Pancreas (tissue), 10 donors: Measurements from ENCODE around the gene GPR33. TPM values are rescaled to one million over a fixed set of nuclear protein-coding genes. Genes with fewer than 3 reads are reported as not detected.

ENCODE experiments used
- ATAC-seq, 4 donors: fragments of 200-7000 bp; cut with Tn5 transposase; one replicate each; pipeline versions ENCODE4 v1.8.0 to v1.9.1; 2020; ENCODE audit warnings: mild to moderate bottlenecking in 4 of 4, moderate library complexity in 4 of 4
- DNase-seq, 6 donors: peaks; one replicate each; pipeline ENCODE4 v3.0.0-alpha.2; 2020
- FAIRE-seq: peaks from 2 replicates; lab custom pipeline; 2012; peaks lifted over from hg19 to GRCh38; lab: Jason Lieb, UNC
- H3K27ac ChIP-seq, 4 donors: fragments of 200-600 bp; sonication (generic); 1 replicate in 3 of 4; 2 replicates in 1 of 4; pipeline versions ENCODE4 v1.5.0 to v1.8.0; 2020
- H3K27me3 ChIP-seq, 4 donors: fragments of 200-600 bp; one replicate each; pipeline ENCODE4 v1.8.0; 2021
- H3K36me3 ChIP-seq, 3 donors: fragments of 200-600 bp; sonication (generic) in 1 of 3; one replicate each; pipeline versions ENCODE4 v1.5.0 to v1.8.0; 2020 to 2021
- H3K4me1 ChIP-seq, 3 donors: fragments of 200-600 bp; one replicate each; pipeline ENCODE4 v1.8.0; 2021
- H3K4me3 ChIP-seq, 4 donors: fragments of 200-600 bp; sonication (generic) in 2 of 4; one replicate each; pipeline versions ENCODE4 v1.5.0 to v1.8.0; 2020 to 2021
- H3K9me3 ChIP-seq, 4 donors: fragments of 200-600 bp; one replicate each; pipeline ENCODE4 v1.8.0; 2021
- WGBS, 2 donors: extraction: QIAGEN DNeasy Blood & Tissue Kit; methylation state at CpG; one replicate each; pipeline ENCODE4 v1.1.7; 2013; 5-methylcytosine and 5-hydroxymethylcytosine counted together
- intact Hi-C, 3 donors: fragments of 100-400 bp; cut with DNase I; formaldehyde crosslinking; loops; one replicate each; pipeline versions ENCODE4 v1.11.1 to v1.14.2; 2022
- polyA plus RNA-seq, 2 donors: library from polyadenylated mRNA; stranded (reverse); fragments of 200-250 nt; gene quantifications; one replicate each; pipeline ENCODE4 v1.2.3, GENCODE V29; 2013
- total RNA-seq, 6 donors: library from RNA; stranded (reverse); fragmentation: NEBNext Ultra II Directional in 4 of 6; extraction: Animal tissue kit (Norgen Biotek cat#: 25700) in 4 of 6; gene quantifications; one replicate each; pipeline versions ENCODE4 v1.2.1 to v1.2.4, GENCODE V29; 2021 to 2023
- TF ChIP-seq, protein P1 (sequence below), 4 donors: fragments of 200-600 bp; sonication (generic) in 3 of 4; IDR thresholded peaks; one replicate each; pipeline versions ENCODE4 v1.5.0 to v1.8.0; 2021; ENCODE audit warnings: antibody characterized with exemption in 4 of 4
- donor health status: healthy with polysubstance abuse.
- donor health status: DM: no; HTN: no; CAD: no; lungs with moderate emphysema.
- donor health status: DM: no; HTN: no; CAD: no.
- donor health status: control.
- donor health status: control.
- donor health status: Bipolar disorder and iron deficiency.
- donor health status: DM: yes; HTN: yes; CAD: no.
- donor health status: DM: no; HTN: no; CAD: no.
- donor health status: DM: no; HTN: no; CAD: no.
- donor health status: DM: yes; HTN: yes; CAD: no.

The GPR33 gene
- total and polyA plus RNA-seq, 8 donors, result not detected

- Histone ChIP-seq H3K4me1 (no peaks in the 10 kb centered on the region), H3K4me3 (no peak overlapping the region), H3K36me3 (no peaks in the 10 kb centered on the region), H3K9me3 (no peaks in the 10 kb centered on the region), H3K27ac (no peak overlapping the region), H3K27me3 (no peaks in the 10 kb centered on the region)
- ATAC-seq, result no peak
- TF ChIP-seq, protein P1, sequence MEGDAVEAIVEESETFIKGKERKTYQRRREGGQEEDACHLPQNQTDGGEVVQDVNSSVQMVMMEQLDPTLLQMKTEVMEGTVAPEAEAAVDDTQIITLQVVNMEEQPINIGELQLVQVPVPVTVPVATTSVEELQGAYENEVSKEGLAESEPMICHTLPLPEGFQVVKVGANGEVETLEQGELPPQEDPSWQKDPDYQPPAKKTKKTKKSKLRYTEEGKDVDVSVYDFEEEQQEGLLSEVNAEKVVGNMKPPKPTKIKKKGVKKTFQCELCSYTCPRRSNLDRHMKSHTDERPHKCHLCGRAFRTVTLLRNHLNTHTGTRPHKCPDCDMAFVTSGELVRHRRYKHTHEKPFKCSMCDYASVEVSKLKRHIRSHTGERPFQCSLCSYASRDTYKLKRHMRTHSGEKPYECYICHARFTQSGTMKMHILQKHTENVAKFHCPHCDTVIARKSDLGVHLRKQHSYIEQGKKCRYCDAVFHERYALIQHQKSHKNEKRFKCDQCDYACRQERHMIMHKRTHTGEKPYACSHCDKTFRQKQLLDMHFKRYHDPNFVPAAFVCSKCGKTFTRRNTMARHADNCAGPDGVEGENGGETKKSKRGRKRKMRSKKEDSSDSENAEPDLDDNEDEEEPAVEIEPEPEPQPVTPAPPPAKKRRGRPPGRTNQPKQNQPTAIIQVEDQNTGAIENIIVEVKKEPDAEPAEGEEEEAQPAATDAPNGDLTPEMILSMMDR (IDR thresholded peaks at IDR 0.05), result no peak
- DNase-seq, result peak in 1 of 6 donors; percentile 39
- WGBS, 2 donors, result 92 to 97% methylated on average over 28 to 33 of the region's 33 CpGs
- no peak for FAIRE-seq
- intact Hi-C loops, result no loop called here
These were observed 39.2 kb upstream of the GPR33 start for GRCh38 chr14:31527087-31527486.

GRCh38 chr14:31510855-31511254 lies 23.0 kb upstream of the GPR33 start:
- TF ChIP-seq, protein P1 (IDR thresholded peaks at IDR 0.05), result no peak
- no peak for FAIRE-seq
- Histone ChIP-seq H3K36me3 (no peaks in the 10 kb centered on the region), H3K27ac (no peak overlapping the region), H3K27me3 (no peaks in the 10 kb centered on the region), H3K9me3 (no peaks in the 10 kb centered on the region), H3K4me3 (no peak overlapping the region), H3K4me1 (no peaks in the 10 kb centered on the region)
- ATAC-seq, result no peak
- intact Hi-C loops, result loop anchor here in 1 of 3 donors (5.0 kb wide), 1 partner anchor 746 kb away; no protein-coding TSS in a partner anchor
- WGBS, 2 donors, result 95 to 97% methylated on average over 1 of the region's 1 CpG
- DNase-seq, result no peak

GRCh38 chr14:31510222-31510621 lies 22.4 kb upstream of the GPR33 start:
- H3K27me3 ChIP-seq, result no peaks in the 10 kb centered on the region
- ATAC-seq (peak in 2 of 4 donors; percentile 30 to 48), DNase-seq (no peak), FAIRE-seq (peak; percentile 94)
- H3K4me1 ChIP-seq, result no peaks in the 10 kb centered on the region
- H3K4me3 ChIP-seq, result no peak overlapping the region
- no peaks in the 10 kb centered on the region for H3K9me3 ChIP-seq
- H3K36me3 ChIP-seq, result no peaks in the 10 kb centered on the region
- TF ChIP-seq, protein P1 (IDR thresholded peaks at IDR 0.05), result peak; percentile 27 to 64 (median 50)
- H3K27ac ChIP-seq, result no peak overlapping the region
- intact Hi-C loops, result loop anchor here in 1 of 3 donors (5.0 kb wide), 1 partner anchor 747 kb away; no protein-coding TSS in a partner anchor

GRCh38 chr14:31508135-31508534 lies 20.3 kb upstream of the GPR33 start:
- no peak for FAIRE-seq
- intact Hi-C loops, result loop anchor here in 1 of 3 donors (10.0 kb wide), 1 partner anchor 737 kb away; no protein-coding TSS in a partner anchor
- ATAC-seq, result no peak
- DNase-seq, result no peak
- TF ChIP-seq, protein P1 (IDR thresholded peaks at IDR 0.05), result no peak
- H3K4me1 ChIP-seq, result no peaks in the 10 kb centered on the region
- 54 to 56% methylated on average over 5 of the region's 5 CpGs for WGBS, 2 donors
- H3K27me3 ChIP-seq, result no peaks in the 10 kb centered on the region
- H3K4me3 ChIP-seq, result no peak overlapping the region
- H3K9me3 ChIP-seq, result no peaks in the 10 kb centered on the region
- H3K36me3 ChIP-seq, result no peaks in the 10 kb centered on the region
- H3K27ac ChIP-seq, result no peak overlapping the region

GRCh38 chr14:31505411-31505810 lies 17.6 kb upstream of the GPR33 start:
- ATAC-seq, result no peak
- Histone ChIP-seq H3K4me3 (no peak overlapping the region), H3K9me3 (no peaks in the 10 kb centered on the region), H3K36me3 (no peaks in the 10 kb centered on the region), H3K4me1 (no peaks in the 10 kb centered on the region), H3K27me3 (no peaks in the 10 kb centered on the region), H3K27ac (no peak overlapping the region)
- no peak for DNase-seq
- FAIRE-seq, result no peak
- intact Hi-C loops, result loop anchor here in 1 of 3 donors (10.0 kb wide), 1 partner anchor 739 kb away; no protein-coding TSS in a partner anchor
- TF ChIP-seq, protein P1 (IDR thresholded peaks at IDR 0.05), result no peak
- 38 to 43% methylated on average over 1 of the region's 1 CpG for WGBS, 2 donors
